Measurements from ENCODE around the gene FOXP2. TPM values are rescaled to one million over a fixed set of nuclear protein-coding genes. Genes with fewer than 3 reads are reported as not detected.

Gene FOXP2
- total and polyA plus RNA-seq, 2 experiments from 2014 or later = 1.3 to 1.5 TPM

GRCh38 chr7:114639451-114639850 is 224.8 kb downstream of the FOXP2 start:
- H3K27me3 ChIP-seq = no peaks in the 10 kb centered on the region
- H3K4me1 ChIP-seq (ENCODE audit: low read depth) = no peaks in the 10 kb centered on the region
- no peak for TF ChIP-seq CTCF (IDR thresholded peaks at IDR 0.05; ENCODE audit: low read depth, low read length)
- H3K36me3 ChIP-seq = no peaks in the 10 kb centered on the region
- H3K9me3 ChIP-seq (ENCODE audit: low read depth) = no peaks in the 10 kb centered on the region
- no peak overlapping the region for H3K4me3 ChIP-seq
- H3K27ac ChIP-seq = no peak overlapping the region
- DNase-seq (ENCODE audit: low read depth in 1 of 2, low spot score in 1 of 2) = no peak

- DNase-seq (ENCODE audit: low read depth in 1 of 2, low spot score in 1 of 2) = no peak
- no peak for TF ChIP-seq CTCF (IDR thresholded peaks at IDR 0.05; ENCODE audit: low read depth, low read length)
These were observed 229.8 kb downstream of the FOXP2 start for GRCh38 chr7:114644455-114644854.

GRCh38 chr7:114645451-114645850 is 230.8 kb downstream of the FOXP2 start:
- Histone ChIP-seq H3K27me3 (no peaks in the 10 kb centered on the region), H3K4me3 (no peak overlapping the region), H3K4me1 (ENCODE audit: low read depth) (peaks cover 18% of the 10 kb centered on the region), H3K36me3 (no peaks in the 10 kb centered on the region), H3K27ac (no peak overlapping the region), H3K9me3 (ENCODE audit: low read depth) (no peaks in the 10 kb centered on the region)
- TF ChIP-seq CTCF (IDR thresholded peaks at IDR 0.05; ENCODE audit: low read depth, low read length) = no peak
- no peak for DNase-seq (ENCODE audit: low read depth in 1 of 2, low spot score in 1 of 2)

More at GRCh38 chr7:114644455-114644854, 229.8 kb downstream of the FOXP2 start:
- Histone ChIP-seq H3K36me3 (no peaks in the 10 kb centered on the region), H3K4me1 (ENCODE audit: low read depth) (peaks cover 8% of the 10 kb centered on the region), H3K27ac (no peak overlapping the region), H3K4me3 (no peak overlapping the region), H3K27me3 (no peaks in the 10 kb centered on the region), H3K9me3 (ENCODE audit: low read depth) (no peaks in the 10 kb centered on the region)

GRCh38 chr7:114647518-114647917 is 232.9 kb downstream of the FOXP2 start:
- no peaks in the 10 kb centered on the region for H3K27me3 ChIP-seq
- DNase-seq (ENCODE audit: low read depth in 1 of 2, low spot score in 1 of 2) = no peak
- H3K27ac ChIP-seq = no peak overlapping the region
- H3K4me3 ChIP-seq = no peak overlapping the region
- no peaks in the 10 kb centered on the region for H3K9me3 ChIP-seq (ENCODE audit: low read depth)
- TF ChIP-seq CTCF (IDR thresholded peaks at IDR 0.05; ENCODE audit: low read depth, low read length) = no peak
- H3K4me1 ChIP-seq (ENCODE audit: low read depth) = peaks cover 31% of the 10 kb centered on the region
- no peaks in the 10 kb centered on the region for H3K36me3 ChIP-seq

- Histone ChIP-seq H3K27ac (no peak overlapping the region), H3K4me3 (no peak overlapping the region), H3K36me3 (no peaks in the 10 kb centered on the region), H3K9me3 (ENCODE audit: low read depth) (no peaks in the 10 kb centered on the region), H3K27me3 (no peaks in the 10 kb centered on the region), H3K4me1 (ENCODE audit: low read depth) (peaks cover 37% of the 10 kb centered on the region)
- DNase-seq (ENCODE audit: low read depth in 1 of 2, low spot score in 1 of 2) = no peak
- no peak for TF ChIP-seq CTCF (IDR thresholded peaks at IDR 0.05; ENCODE audit: low read depth, low read length)
These were observed 233.5 kb downstream of the FOXP2 start for GRCh38 chr7:114648117-114648516.

- Histone ChIP-seq H3K27me3 (no peaks in the 10 kb centered on the region), H3K36me3 (no peaks in the 10 kb centered on the region), H3K9me3 (ENCODE audit: low read depth) (no peaks in the 10 kb centered on the region), H3K4me1 (ENCODE audit: low read depth) (peaks cover 42% of the 10 kb centered on the region), H3K27ac (no peak overlapping the region), H3K4me3 (no peak overlapping the region)
- no peak for DNase-seq (ENCODE audit: low read depth in 1 of 2, low spot score in 1 of 2)
- TF ChIP-seq CTCF (IDR thresholded peaks at IDR 0.05; ENCODE audit: low read depth, low read length) = no peak
These were observed 234.1 kb downstream of the FOXP2 start for GRCh38 chr7:114648680-114649079.

Data from cardiac muscle cell (in vitro differentiated cells and primary cell).